HCT116 (cell line): ENCODE measurements around the gene CTNNA1. TPM values are rescaled to one million over a fixed set of nuclear protein-coding genes. Genes with fewer than 3 reads are reported as not detected.

Experiments
- ATAC-seq: fragments of 200-7000 bp; cut with Tn5 transposase; 2 replicates; pipeline ENCODE4 v1.9.1; 2020; ENCODE audit warnings: mild to moderate bottlenecking, moderate library complexity
- BruUV-seq: library from RNA; stranded (reverse); fragments of 400-500 nt; replicated peaks from 2 replicates; lab custom pipeline; 2021; lab: Mats Ljungman, UMichigan
- CTCF ChIA-PET: fragments of 300-600 bp; sonication (Branson Sonifier 250); formaldehyde crosslinking; loops from one replicate; lab custom pipeline; 2021; ENCODE audit warnings: antibody characterized with exemption; lab: Charles Lee
- POLR2A ChIA-PET: fragments of 300-600, 350-600 bp; sonication (Branson Sonifier 250); formaldehyde crosslinking; loops from one replicate; lab custom pipeline; 2021; ENCODE audit warnings: antibody characterized with exemption; lab: Charles Lee
- RAD21 ChIA-PET, 2 experiments: fragments of 300-600 bp; sonication (Branson Sonifier 250); formaldehyde crosslinking; loops; one replicate each; lab custom pipeline; 2023; ENCODE audit warnings: low total read pairs in 2 of 2; ENCODE audit not compliant: uncharacterized antibody in 2 of 2, unreplicated experiment in 2 of 2, low non-redundant PET in 1 of 2; lab: Charles Lee
- DNase-seq: peaks from one replicate; pipeline ENCODE4 v3.0.0-alpha.2; 2010; ENCODE audit warnings: low read depth, low spot score
- H2AFZ ChIP-seq: fragments of 200-600 bp; shearing (Covaris generic), sonication (generic); 2 replicates; pipeline ENCODE4 v1.6.1; 2017; ENCODE audit warnings: low read depth, mixed run types, mixed read lengths, antibody characterized with exemption, low read length; ENCODE audit not compliant: poor library complexity, severe bottlenecking
- H3K27ac ChIP-seq: 2 replicates; pipeline ENCODE4 v1.5.1; 2012; ENCODE audit warnings: low read depth, low read length
- H3K27me3 ChIP-seq: fragments of 200-600 bp; sonication (generic); 2 replicates; pipeline ENCODE4 v1.6.1; 2016; ENCODE audit warnings: mixed run types, low read length, mixed read lengths; ENCODE audit not compliant: insufficient read depth
- H3K36me3 ChIP-seq, 2 experiments: fragments of 200-500 bp in 1 of 2; fragments of 200-600 bp in 1 of 2; sonication (Bioruptor generic) in 1 of 2; sonication (generic) in 1 of 2; 2 replicates each; pipeline versions ENCODE4 v1.5.1 to v1.6.1; 2014 to 2016; ENCODE audit warnings: low read length in 2 of 2, inconsistent platforms in 1 of 2, mixed read lengths in 1 of 2, mixed run types in 1 of 2; ENCODE audit not compliant: insufficient read depth in 2 of 2, control insufficient read depth in 1 of 2
- H3K4me1 ChIP-seq, 2 experiments: fragments of 200-600 bp in 1 of 2; sonication (generic) in 1 of 2; 2 replicates each; pipeline versions ENCODE4 v1.5.1 to v1.6.1; 2012 to 2017; ENCODE audit warnings: low read length in 2 of 2, inconsistent platforms in 1 of 2, mild to moderate bottlenecking in 1 of 2, mixed read lengths in 1 of 2, mixed run types in 1 of 2, moderate library complexity in 1 of 2; ENCODE audit not compliant: insufficient read depth in 2 of 2, control insufficient read depth in 1 of 2
- H3K4me2 ChIP-seq: fragments of 200-600 bp; sonication (generic); 2 replicates; pipeline ENCODE4 v1.6.1; 2017; ENCODE audit warnings: mixed run types, low read length, mixed read lengths
- H3K4me3 ChIP-seq, 2 experiments: fragments of 200-600 bp in 1 of 2; sonication (generic) in 1 of 2; replicated peaks in 1 of 2; 2 replicates each; pipeline ENCODE4 v1.5.1; 2011 to 2016; ENCODE audit warnings: low read length in 2 of 2, control low read depth in 1 of 2, low read depth in 1 of 2, mild to moderate bottlenecking in 1 of 2, mixed read lengths in 1 of 2, mixed run types in 1 of 2
- H3K79me2 ChIP-seq: fragments of 200-600 bp; sonication (generic); 2 replicates; pipeline ENCODE4 v1.6.1; 2017; ENCODE audit warnings: mild to moderate bottlenecking, mixed run types, low read length, moderate library complexity, mixed read lengths; ENCODE audit not compliant: insufficient read depth
- H3K9ac ChIP-seq: fragments of 200-600 bp; sonication (generic); 2 replicates; pipeline ENCODE4 v1.6.1; 2016; ENCODE audit warnings: low read length, mixed read lengths
- H3K9me2 ChIP-seq: fragments of 200-600 bp; sonication (generic), shearing (Covaris generic); 2 replicates; pipeline ENCODE4 v1.6.1; 2017; ENCODE audit warnings: mixed run types, mild to moderate bottlenecking, moderate library complexity; ENCODE audit not compliant: insufficient read depth
- H3K9me3 ChIP-seq, 2 experiments: fragments of 200-500 bp in 1 of 2; fragments of 200-600 bp in 1 of 2; sonication (Bioruptor generic) in 1 of 2; sonication (generic) in 1 of 2; 2 replicates each; pipeline ENCODE4 v1.6.1; 2014 to 2017; ENCODE audit warnings: low read length in 2 of 2, mixed read lengths in 2 of 2, inconsistent platforms in 1 of 2, low read depth in 1 of 2, mild to moderate bottlenecking in 1 of 2, mixed run types in 1 of 2, moderate library complexity in 1 of 2; ENCODE audit not compliant: control insufficient read depth in 1 of 2, insufficient read depth in 1 of 2
- H4K20me1 ChIP-seq: fragments of 200-600 bp; sonication (generic), shearing (Covaris generic); 2 replicates; pipeline ENCODE4 v1.6.1; 2017; ENCODE audit warnings: mixed run types, mild to moderate bottlenecking, moderate library complexity; ENCODE audit not compliant: insufficient read depth
- CBX3 ChIP-seq: IDR thresholded peaks from 2 replicates; pipeline ENCODE4 v1.6.1; 2012; ENCODE audit warnings: low read depth
- EZH2 ChIP-seq: fragments of 200-600 bp; sonication (generic); IDR thresholded peaks from 2 replicates; pipeline ENCODE4 v1.6.1; 2017; ENCODE audit warnings: antibody characterized with exemption, mixed run types
- EZH2phosphoT487 ChIP-seq: fragments of 200-600 bp; IDR thresholded peaks from 2 replicates; pipeline ENCODE4 v1.6.1; 2018; ENCODE audit warnings: antibody characterized with exemption, borderline replicate concordance
- POLR2A ChIP-seq: IDR thresholded peaks from 2 replicates; pipeline ENCODE4 v1.7.0; 2011; ENCODE audit warnings: borderline replicate concordance; ENCODE audit not compliant: insufficient read depth, insufficient read length; ENCODE audit errors: extremely low read depth
- POLR2AphosphoS5 ChIP-seq: IDR thresholded peaks from 2 replicates; pipeline ENCODE4 v1.6.1; 2011; ENCODE audit warnings: mild to moderate bottlenecking, low read depth, low read length, moderate library complexity
- SIN3A ChIP-seq: IDR thresholded peaks from 2 replicates; pipeline ENCODE4 v1.6.1; 2012; ENCODE audit warnings: low read depth
- SP1 ChIP-seq: IDR thresholded peaks from 2 replicates; pipeline ENCODE4 v1.6.1; 2012; ENCODE audit warnings: low read depth
- SRF ChIP-seq: IDR thresholded peaks from 2 replicates; pipeline ENCODE4 v1.6.1; 2012; ENCODE audit warnings: low read depth
- TCF7L2 ChIP-seq: IDR thresholded peaks from 2 replicates; pipeline ENCODE4 v1.7.0; 2011; ENCODE audit warnings: borderline replicate concordance, inconsistent platforms; ENCODE audit not compliant: insufficient read depth, insufficient read length; ENCODE audit errors: extremely low read depth
- intact Hi-C: fragments of 100-400 bp; cut with micrococcal nuclease; formaldehyde crosslinking; loops from 2 replicates; pipeline ENCODE4 v1.10.0; 2022
- total RNA-seq: library from RNA; stranded (reverse); gene quantifications from one replicate; pipeline ENCODE4 v1.2.1, GENCODE V29; 2021; ENCODE audit not compliant: unreplicated experiment

CTNNA1 gene
- total RNA-seq, 1 experiment from 2014 or later = 313 TPM

DNA sequence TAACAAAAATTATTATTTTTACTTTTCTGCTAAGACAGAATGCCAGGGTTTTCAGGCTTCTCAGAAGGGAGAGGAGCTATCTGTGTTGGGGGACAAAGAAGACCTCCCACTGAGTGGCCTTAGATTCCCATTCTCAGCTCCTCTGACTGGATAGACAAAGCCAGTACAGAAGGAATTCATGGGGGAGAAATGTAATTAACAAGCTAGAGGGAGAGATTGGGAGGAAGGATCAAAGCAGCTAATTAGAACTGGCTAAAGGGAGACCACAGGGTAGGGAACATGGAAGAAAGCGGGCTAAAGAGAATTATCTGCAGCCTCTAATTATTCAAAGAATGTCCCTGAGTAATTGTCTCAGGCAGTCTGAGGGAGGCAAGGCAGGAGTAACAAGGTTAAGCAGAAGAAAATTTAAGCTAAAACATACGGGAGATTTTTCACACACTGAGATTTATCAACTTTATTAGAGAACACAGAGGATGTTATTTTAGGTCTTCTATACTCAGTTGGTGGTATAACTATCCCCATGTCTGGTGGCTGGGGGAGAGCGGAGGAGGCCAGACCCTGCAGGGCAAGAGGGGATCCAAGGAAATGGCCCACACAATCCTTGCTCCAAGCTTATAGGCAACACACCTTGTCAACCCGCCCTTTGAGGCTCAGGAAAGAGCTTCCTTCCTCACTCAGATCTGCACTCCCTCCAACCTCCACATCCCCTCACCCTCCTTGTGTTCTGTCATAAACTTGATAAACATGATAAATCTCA is 209.6 kb downstream of the CTNNA1 start:
- Histone ChIP-seq H3K27me3 (no peaks in the 10 kb centered on the region), H3K4me2 (no peak overlapping the region), H3K9me3 (no peaks in the 10 kb centered on the region), H3K79me2 (no peaks in the 10 kb centered on the region), H3K4me1 (peaks cover 6 to 14% of the 10 kb centered on the region in 2 experiments; a peak in 3 of 4 replicates), H3K27ac (no peak overlapping the region), H3K9ac (no peak overlapping the region), H3K4me3 (no peak overlapping the region), H3K9me2 (no peaks in the 10 kb centered on the region), H2AFZ (no peak overlapping the region), H3K36me3 (no peaks in the 10 kb centered on the region), H4K20me1 (no peaks in the 10 kb centered on the region)
- TF ChIP-seq SIN3A = no peak
- ATAC-seq = no peak
- ChIA-PET CTCF (no interaction called here), POLR2A (no interaction called here), RAD21 (no interaction called here)
- intact Hi-C loops = no loop called here
- DNase-seq = no peak
- no TSS peak for BruUV-seq

DNA sequence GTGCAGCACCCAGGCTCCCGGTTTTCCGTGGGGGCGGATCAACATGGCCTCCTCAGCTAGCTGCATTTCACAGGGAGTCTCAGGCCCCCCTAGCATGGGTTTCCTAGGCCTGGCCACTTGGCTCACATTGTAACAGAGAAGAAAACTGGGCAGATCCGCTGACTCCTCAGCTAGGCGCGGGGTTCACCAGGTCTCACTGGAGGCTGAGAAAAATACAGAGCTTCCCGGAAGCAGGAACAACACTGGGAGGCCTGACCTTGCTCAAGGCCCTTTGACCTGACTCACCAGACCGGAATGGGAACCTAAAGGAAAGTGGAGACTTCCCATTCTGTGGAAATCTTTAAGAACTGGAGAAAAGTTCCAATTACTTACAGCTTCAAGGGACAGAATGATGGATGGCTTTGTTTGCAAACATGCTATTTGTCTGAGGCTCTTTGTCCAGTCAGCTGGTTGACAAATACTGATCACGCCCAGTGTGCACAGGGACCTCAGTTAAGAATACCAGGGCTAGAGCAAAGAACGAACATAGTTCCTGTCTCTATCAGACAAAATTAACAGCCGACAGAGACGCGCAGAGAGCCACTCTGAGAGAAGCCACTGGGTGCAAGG is 210.6 kb downstream of the CTNNA1 start:
- no peak overlapping the region for H3K4me2 ChIP-seq
- no peak overlapping the region for H2AFZ ChIP-seq
- no peaks in the 10 kb centered on the region for H3K79me2 ChIP-seq
- no peak overlapping the region for H3K4me3 ChIP-seq
- H3K36me3 ChIP-seq = no peaks in the 10 kb centered on the region
- no peaks in the 10 kb centered on the region for H3K9me2 ChIP-seq
- DNase-seq = no peak
- intact Hi-C loops = no loop called here
- CTCF ChIA-PET = no interaction called here
- ATAC-seq = no peak
- peaks cover 13 to 24% of the 10 kb centered on the region in 2 experiments for H3K4me1 ChIP-seq
- RAD21 ChIA-PET = no interaction called here
- H3K9ac ChIP-seq = no peak overlapping the region
- H3K27ac ChIP-seq = no peak overlapping the region
- no TSS peak for BruUV-seq
- no peak for TF ChIP-seq SIN3A
- TF ChIP-seq SP1 = no peak
- no peak for TF ChIP-seq POLR2A
- no peak for TF ChIP-seq POLR2AphosphoS5
- TF ChIP-seq EZH2phosphoT487 = no peak
- no peak for TF ChIP-seq TCF7L2
- no peak for TF ChIP-seq CBX3
- no peak for TF ChIP-seq EZH2
- TF ChIP-seq SRF = no peak
- H3K9me3 ChIP-seq = no peaks in the 10 kb centered on the region
- POLR2A ChIA-PET = no interaction called here
- H4K20me1 ChIP-seq = no peaks in the 10 kb centered on the region
- H3K27me3 ChIP-seq = no peaks in the 10 kb centered on the region
